SHP77 treated with DMSO at 0.1 percent for 48 hours (cell line): ENCODE results near the gene ZNF22.
A peak's percentile ranks its signal among the peaks of the same experiment; 100 is the strongest.
"Not testable (repeated sequence)": the region's sequence is repeated elsewhere in the genome, so short reads cannot be mapped to it uniquely, and the experiment has no call there.

Source experiments
- DNase-seq: peaks from one replicate; lab custom pipeline; 2025; lab: John Stamatoyannopoulos, UW

The ZNF22 gene

GRCh38 chr10:44991571-44991970 is 9.2 kb upstream of the ZNF22 start:
- no peak for DNase-seq

DNA sequence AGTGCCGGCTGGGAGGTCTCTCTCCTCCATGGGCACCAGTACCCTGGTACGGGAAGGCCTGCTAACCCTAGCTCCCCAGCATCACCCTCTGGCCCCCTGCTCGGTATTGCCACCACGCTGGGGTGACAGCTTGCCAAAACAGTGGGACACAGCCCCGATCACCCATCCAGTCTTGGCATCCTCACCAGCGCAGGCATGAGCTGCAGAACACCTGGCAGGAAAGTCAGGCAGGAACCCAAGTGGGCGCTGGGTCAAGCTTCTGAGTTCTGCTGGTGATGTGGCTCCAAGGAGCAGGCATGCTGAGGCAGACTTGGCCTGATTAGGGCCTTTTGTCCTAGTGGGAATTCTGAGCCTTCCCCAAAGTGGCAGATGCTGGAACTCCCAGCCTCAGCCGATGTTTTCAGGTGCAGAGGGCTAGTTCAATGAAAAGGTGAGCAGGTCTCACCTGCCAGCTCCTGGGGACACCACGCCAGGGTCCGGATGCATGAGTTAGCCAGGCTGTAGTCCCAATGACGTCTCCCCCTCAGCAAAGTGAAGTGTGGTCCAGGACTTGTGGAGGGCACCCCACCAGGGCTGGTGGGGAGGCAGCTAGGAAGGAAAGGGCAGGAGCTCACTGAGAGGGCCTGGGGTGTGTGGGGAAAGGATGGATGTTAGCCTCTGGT is 8.5 kb upstream of the ZNF22 start:
- DNase-seq: no peak

- no peak for DNase-seq
Measured at GRCh38 chr10:44992732-44993225, 7.9 kb upstream of the ZNF22 start.

GRCh38 chr10:44993226-44993921 is 7.3 kb upstream of the ZNF22 start:
- no peak for DNase-seq

GRCh38 chr10:44993922-44994751 is 6.6 kb upstream of the ZNF22 start:
- no peak for DNase-seq

DNA sequence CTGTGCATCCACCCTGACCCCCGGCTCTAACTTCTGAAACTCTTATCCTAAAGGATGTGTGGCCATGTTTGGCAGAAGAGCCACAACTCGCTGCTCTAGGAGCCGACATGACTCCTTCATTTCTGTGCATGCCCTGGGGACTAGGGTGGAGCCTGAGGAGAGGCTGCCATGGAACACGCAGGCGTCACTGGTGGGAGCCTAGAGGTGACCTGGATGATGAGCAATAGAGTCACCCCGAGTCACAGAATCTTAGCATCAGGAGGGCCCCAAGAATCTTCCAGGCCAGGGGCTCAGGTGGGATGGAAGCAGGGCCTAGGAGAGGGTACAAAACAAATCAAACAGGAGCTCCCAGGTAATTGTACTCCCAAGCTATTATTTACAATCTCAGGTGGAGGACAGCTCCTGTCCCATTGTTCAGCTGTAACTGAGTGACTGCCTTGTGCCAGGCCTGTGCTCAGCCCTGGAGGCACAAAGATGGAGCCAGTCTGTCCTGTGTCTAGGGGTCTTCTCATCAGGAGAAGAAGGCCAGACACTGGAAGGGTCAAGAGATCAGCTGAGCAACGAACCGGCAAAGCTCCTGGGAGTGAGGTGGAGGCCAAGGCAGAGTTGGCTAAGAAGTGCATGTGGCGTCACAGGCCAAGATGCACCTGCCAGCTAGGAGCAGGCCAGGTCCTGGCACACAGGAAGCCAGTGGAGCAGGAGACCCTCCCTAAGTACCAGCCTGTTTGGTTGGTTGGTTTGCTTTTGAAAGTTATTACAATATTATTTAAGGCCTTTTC is 5.8 kb upstream of the ZNF22 start:
- no peak for DNase-seq

DNA sequence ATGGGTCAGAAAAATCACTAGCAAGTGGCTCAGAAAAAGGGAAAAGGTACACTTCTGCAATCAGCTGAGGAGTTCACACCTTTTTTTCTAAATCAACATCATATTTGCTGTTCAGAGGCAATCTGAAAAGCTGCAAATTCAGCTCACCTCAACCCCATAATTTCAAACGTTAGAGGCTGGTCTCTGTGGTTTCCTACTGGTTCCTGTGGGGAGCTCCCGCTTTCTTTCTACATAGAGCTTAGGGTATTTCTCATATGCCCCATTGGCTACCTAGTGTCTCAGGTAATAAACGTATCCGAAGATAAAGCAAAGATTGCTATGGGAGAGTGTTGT is 5.2 kb upstream of the ZNF22 start:
- DNase-seq: no peak

GRCh38 chr10:44995914-44996669 is 4.6 kb upstream of the ZNF22 start:
- DNase-seq: no peak

DNA sequence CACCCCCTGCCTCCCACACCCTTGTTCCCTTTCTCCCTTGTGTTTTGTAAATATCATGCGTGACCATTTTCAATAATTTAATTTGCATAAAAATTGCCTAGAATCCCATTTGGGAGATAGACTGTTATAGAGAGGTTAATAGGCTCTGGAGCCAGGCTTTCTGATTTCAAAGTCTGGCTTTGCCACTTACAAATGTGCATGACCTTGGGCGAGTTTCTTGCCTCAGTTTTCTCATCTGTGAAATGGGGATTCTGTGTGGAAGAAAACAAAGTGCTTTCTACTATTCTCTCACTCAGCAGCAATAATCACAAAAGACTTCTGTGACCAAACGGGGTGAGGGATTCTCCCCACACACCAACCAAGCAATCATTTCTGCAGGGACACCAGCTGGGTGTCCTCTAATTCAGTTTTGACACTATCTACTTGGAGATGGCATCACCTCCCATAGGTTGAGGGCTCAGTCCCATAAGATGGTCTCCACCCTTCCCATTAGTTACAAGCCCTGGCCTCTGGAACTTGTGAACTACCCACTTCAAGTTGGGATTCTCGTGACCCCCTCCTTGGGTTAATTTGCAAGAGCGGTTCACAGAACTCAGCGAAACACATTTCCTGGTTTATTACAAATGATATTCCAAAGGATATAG is 3.5 kb upstream of the ZNF22 start:
- DNase-seq: no peak

- DNase-seq: no peak
Measured at GRCh38 chr10:44998146-44998631, 2.5 kb upstream of the ZNF22 start.

GRCh38 chr10:45000138-45000751 is 478 bp upstream of the ZNF22 start:
- DNase-seq: no peak

DNA sequence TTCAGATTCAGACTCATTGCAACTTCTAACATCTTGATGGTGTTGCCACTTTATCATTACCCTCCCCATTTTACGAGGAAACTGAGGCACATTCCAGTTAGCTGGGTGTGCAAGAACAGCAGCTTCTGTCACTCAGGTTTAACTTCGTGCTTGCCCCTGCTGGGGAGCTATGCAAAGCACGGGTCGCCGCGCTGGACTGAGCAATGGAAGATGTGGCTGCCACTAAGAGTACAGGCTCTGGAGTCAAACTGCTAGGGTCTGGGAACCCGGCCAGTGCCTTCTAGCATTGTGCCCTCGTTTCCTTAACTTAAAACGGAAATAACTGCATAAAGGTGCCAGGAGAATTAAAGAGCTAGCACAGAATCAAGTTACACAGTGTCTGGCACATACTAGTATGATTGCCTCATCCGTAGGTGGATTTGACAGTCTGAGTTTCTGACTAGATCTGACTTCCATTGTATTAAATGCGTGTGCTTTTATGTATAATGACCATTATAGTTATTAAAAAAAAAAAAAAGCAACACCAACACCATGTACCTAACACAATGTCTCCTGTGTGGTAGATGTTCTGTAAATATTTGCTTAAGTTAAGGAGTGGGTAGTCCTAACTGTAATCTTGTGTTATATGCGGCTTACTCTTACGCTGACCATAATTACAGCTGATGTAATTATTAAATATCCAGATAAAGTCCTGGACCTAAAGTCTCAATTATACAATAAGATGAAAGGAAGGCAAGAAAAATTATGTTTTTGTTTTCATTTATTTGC is 842 bp downstream of the ZNF22 start:
- no peak for DNase-seq

DNA sequence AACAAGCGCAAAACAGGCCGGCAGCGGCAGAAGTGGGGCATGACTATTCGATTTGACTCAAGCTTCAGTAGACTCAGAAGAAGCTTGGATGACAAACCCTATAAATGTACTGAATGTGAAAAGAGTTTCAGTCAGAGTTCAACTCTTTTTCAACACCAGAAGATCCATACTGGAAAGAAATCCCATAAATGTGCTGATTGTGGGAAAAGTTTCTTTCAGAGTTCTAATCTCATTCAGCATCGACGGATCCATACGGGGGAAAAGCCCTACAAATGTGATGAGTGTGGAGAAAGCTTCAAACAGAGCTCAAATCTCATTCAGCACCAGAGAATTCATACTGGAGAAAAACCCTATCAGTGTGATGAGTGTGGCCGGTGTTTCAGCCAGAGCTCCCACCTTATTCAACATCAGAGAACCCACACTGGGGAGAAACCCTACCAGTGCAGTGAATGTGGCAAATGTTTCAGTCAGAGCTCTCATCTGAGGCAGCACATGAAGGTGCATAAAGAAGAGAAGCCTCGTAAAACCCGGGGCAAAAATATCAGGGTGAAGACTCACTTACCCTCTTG is 2.8 kb downstream of the ZNF22 start:
- no peak for DNase-seq

GRCh38 chr10:45004661-45005060 is 3.9 kb downstream of the ZNF22 start:
- DNase-seq: no peak

GRCh38 chr10:45005284-45005683 is 4.6 kb downstream of the ZNF22 start:
- no peak for DNase-seq

DNA sequence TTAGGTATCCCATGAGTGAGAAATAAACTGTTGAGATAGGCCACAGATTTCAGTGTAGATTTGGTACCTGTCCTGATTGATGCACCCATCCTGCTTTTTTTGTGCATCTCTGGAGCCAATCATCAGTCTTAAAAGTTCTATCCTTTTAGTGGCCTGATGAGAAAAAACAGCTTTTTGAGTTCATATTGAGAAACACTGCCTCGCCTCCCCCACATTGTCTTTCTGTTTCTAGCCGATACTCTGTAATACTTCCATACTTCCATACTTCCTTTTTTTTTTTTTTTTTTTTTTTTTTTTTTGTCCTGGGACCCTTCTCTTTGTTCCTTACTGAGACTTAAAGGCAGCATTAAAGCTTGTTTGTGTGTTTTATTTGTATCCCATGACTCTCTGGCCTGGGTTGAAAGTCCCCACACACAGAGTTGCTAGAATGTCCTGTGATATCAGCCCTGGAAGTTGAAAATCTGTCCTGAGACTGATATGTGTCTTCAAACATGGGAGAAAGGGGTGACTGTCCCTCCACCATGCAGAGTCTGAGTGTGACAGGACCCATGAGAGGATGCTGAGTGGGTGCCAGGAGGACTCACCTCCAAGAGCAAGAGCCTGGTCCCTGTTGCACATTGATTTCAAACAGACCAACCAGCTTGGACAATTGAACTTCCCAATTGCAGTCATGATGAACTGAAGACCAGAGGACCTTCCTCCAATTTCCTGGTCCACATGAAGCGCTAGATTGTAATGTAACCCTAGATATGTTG is 5.7 kb downstream of the ZNF22 start:
- no peak for DNase-seq

GRCh38 chr10:45008524-45009161 is 7.9 kb downstream of the ZNF22 start:
- peak; percentile 28 for DNase-seq

DNA sequence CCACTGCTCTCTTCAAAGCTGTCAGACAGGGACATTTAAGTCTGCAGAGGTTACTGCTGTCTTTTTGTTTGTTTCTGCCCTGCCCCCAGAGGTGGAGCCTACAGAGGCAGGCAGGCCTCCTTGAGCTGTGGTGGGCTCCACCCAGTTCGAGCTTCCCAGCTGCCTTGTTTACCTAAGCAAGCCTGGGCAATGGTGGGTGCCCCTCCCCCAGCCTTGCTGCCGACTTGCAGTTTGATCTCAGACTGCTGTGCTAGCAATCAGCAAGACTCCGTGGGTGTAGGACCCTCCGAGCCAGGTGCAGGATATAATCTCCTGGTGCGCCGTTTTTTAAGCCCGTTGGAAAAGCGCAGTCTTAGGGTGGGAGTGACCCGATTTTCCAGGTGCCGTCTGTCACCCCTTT is 13.8 kb downstream of the ZNF22 start:
- not testable (repeated sequence) for DNase-seq
